NCI-H2196 treated with DMSO at 0.1 percent for 48 hours (cell line): ENCODE data around the gene DNM1L.
A peak's percentile ranks its signal among the peaks of the same experiment; 100 is the strongest.

ENCODE experiments used
- DNase-seq: peaks from one replicate; lab custom pipeline; 2025; ENCODE audit not compliant: unreplicated experiment; lab: John Stamatoyannopoulos, UW

DNM1L gene

GRCh38 chr12:32679091-32679919 lies at the start of gene DNM1L:
TSS of gene DNM1L (plus strand) at chr12:32679301. CDS start at chr12:32679364, 63 bp downstream.
- peak; percentile 94 for DNase-seq

GRCh38 chr12:32641287-32641901 lies 37.7 kb upstream of the DNM1L start:
- no peak for DNase-seq

- no peak for DNase-seq
These were observed 34.7 kb upstream of the DNM1L start for GRCh38 chr12:32644431-32644830.

GRCh38 chr12:32647275-32647674 lies 31.8 kb upstream of the DNM1L start:
- no peak for DNase-seq

GRCh38 chr12:32650508-32650907 lies 28.6 kb upstream of the DNM1L start:
- no peak for DNase-seq

GRCh38 chr12:32651151-32651955 lies 27.7 kb upstream of the DNM1L start:
- DNase-seq: no peak

GRCh38 chr12:32651956-32652210 lies 27.2 kb upstream of the DNM1L start:
- no peak for DNase-seq

GRCh38 chr12:32659908-32660440 lies 19.1 kb upstream of the DNM1L start:
- no peak for DNase-seq

GRCh38 chr12:32661706-32662105 lies 17.4 kb upstream of the DNM1L start:
- no peak for DNase-seq

- DNase-seq: no peak
These were observed 16.4 kb upstream of the DNM1L start for GRCh38 chr12:32662665-32663064.

GRCh38 chr12:32666018-32666417 lies 13.1 kb upstream of the DNM1L start:
- DNase-seq: no peak

GRCh38 chr12:32669584-32669983 lies 9.5 kb upstream of the DNM1L start:
- no peak for DNase-seq

- DNase-seq: peak; percentile 48
These were observed 6.9 kb upstream of the DNM1L start for GRCh38 chr12:32671930-32672780.

- no peak for DNase-seq
These were observed 778 bp downstream of the DNM1L start for GRCh38 chr12:32679920-32680237.

GRCh38 chr12:32680787-32681186 lies 1.7 kb downstream of the DNM1L start:
- no peak for DNase-seq

GRCh38 chr12:32681272-32681671 lies 2.2 kb downstream of the DNM1L start:
- no peak for DNase-seq

GRCh38 chr12:32686340-32686739 lies 7.2 kb downstream of the DNM1L start:
- DNase-seq: no peak

- no peak for DNase-seq
These were observed 9.7 kb downstream of the DNM1L start for GRCh38 chr12:32688786-32689185.

GRCh38 chr12:32690927-32691326 lies 11.8 kb downstream of the DNM1L start:
- no peak for DNase-seq

- DNase-seq: no peak
These were observed 13.3 kb downstream of the DNM1L start for GRCh38 chr12:32692358-32692757.

GRCh38 chr12:32693036-32693435 lies 13.9 kb downstream of the DNM1L start:
- no peak for DNase-seq
